Stimulated activated CD4-positive, alpha-beta T cell treated with anti-CD3 and anti-CD28 coated beads, Interleukin-15, amount 100 ng/mL, for 1 hour (primary cell): Measurements from ENCODE around the gene TINCR.

Experiments
- DNase-seq, 2 donors: peaks; one replicate each; pipeline ENCODE4 v3.0.0-alpha.2; 2020; ENCODE audit warnings: low read depth in 1 of 2, low spot score in 1 of 2

Gene TINCR

DNA sequence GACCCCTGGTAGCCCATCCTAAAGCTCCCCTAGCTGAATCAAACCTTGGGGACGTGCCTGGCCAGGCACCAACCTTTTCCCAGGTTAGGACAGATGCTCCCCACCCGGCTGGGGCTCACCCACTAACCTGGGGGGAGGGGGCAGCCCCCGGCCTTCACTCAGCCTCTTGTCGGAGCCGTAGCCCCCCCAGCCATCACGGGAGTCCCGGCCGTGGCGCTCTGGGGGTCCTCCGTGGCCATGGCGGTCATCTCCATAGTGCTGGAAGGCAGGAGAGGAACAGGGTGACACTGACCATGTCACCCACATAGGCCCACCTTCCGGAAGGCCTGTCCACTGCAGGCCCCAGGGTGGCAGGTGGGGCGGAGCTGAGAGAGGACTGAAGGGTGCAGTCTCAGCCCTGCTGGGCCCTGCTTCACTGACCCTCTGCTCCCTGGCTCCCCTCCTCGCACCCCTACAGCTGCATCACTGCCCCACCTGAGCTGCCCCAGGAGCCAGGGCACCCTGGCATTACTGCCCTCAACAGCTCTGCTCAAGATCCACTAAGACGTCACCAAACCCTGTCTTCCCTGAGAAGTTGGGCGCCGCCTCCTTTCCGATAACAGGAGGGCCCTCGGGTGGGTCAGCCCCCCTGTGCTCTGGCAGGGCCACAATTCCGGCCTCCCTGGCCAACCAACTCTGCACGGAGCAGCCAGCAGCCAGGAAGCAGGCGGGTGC is 22.6 kb upstream of the TINCR start:
- no peak for DNase-seq

GRCh38 chr19:5588906-5589676 is 21.3 kb upstream of the TINCR start:
- DNase-seq = no peak

- DNase-seq = no peak
Measured at GRCh38 chr19:5588441-5588840, 20.7 kb upstream of the TINCR start.

DNA sequence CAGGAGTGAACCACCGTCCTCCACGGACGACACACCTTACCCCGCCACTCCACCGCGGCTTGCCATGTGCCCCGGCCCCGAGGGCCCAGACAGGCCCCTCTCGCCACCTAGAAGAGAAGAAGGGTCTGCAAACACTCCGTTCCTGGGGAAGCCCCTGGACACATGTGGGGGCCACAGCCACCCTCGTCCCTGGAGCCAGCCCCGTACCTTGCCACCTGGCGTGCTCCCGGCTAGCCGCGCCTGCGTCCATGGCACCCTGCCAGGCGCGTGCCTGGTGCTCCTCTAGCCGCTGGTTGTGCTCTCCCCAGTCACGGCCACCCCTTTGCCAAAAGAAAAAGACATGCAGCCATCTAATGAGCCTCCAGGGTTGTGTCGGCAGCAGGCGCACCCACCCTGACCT is 19.9 kb upstream of the TINCR start:
- no peak for DNase-seq

- no peak for DNase-seq
Measured at GRCh38 chr19:5587071-5587455, 19.3 kb upstream of the TINCR start.

- DNase-seq = no peak
Measured at GRCh38 chr19:5586300-5587070, 18.7 kb upstream of the TINCR start.

- DNase-seq = peak in 1 of 2 donors; percentile 41
Measured at GRCh38 chr19:5585461-5586299, 17.9 kb upstream of the TINCR start.

DNA sequence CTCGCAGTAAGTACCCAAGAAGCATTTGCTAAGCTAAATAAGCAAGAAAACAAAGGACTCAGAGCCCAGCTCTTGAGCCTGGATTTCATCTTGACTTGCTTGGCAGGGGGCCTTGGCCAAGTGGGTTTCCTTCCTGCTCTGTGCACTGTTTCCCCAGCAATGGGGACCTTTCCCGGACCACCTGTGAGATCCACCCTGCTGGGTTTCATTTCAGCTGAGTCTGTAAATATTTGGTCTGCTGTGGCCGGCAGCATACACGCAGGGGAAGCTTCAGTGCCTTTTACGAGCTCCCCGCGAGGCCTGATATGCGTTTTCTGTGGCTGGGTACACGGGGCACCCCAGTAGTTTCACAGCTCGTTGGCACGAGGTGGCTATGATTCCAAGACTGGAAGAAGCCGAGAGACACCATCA is 12.4 kb upstream of the TINCR start:
- DNase-seq = no peak

DNA sequence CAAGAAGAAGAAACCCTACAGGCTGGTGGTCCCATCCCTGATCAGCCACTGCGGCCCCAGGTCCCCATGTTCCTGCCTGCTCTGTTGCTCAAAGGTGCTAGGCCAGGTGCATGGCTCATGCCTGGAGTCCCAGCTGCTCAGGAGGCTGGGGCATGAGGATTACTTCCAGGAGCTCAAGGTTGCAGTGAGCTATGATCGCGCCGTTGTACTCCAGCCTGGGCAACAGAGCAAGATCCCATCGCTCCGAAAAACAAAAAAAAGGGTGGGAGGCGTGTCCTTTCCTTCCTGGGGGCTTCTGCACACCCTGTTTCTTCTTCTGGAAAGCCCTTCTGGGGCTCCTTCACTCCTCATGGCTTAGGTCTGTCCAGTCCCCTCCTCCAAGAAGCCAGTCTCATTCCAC is 11.9 kb upstream of the TINCR start:
- DNase-seq = no peak

- no peak for DNase-seq
Measured at GRCh38 chr19:5579286-5579685, 11.5 kb upstream of the TINCR start.

DNA sequence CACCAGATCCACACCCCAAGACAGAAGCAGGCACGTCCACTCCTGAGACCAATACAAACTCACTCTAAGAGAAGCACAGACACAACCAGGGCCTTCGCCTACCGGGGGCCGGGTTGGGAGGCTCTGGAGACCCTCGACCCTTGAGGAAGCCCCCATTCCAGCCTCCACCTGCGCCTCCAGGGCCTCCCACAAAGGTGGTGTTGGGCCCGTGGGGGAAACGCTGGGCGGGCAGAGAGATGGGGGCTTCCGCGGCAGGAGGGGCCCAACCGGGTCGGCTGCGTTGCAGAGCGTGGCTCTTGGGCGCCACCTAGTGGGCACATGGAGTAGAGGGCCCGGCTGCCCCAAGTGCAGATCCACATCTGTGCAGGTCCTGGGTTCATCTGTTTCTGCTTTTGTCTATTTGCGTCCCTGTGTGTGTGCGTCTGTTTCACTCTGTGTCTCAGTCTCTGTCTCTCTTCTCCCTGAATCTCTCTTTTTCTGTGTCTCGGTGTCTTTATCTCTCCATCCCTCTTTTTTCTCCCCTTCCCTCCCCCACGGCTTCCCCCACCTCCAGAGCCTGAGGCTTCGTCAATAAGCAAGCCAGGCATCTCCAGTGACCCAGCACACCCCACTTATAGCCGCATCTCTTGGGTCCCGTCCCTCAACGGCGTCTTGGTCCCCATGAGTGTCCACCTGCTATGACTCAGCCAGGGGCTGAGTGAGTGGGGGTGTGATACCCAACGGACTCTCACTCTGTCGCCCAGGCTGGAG is 10.5 kb upstream of the TINCR start:
- peak; percentile 39 to 60 for DNase-seq

DNA sequence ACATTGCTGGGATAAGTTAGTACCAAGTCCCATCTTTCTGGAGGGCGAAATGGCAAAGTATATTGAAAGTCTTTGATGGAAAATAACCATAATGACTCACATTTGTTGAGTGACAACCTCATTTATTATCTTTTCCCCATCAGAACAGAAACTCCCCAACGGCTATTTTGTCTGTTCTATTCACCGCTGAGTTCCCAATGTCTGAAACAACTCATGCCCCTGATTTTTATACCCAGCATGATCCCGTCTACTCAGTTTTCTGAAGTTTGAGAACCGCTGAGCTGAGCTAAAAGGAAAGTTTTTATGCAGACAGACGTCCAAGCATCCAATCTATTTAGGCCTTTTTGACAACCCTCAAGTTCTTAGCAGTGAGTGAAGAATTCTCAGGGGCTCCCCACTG is 7.8 kb upstream of the TINCR start:
- DNase-seq = no peak

DNA sequence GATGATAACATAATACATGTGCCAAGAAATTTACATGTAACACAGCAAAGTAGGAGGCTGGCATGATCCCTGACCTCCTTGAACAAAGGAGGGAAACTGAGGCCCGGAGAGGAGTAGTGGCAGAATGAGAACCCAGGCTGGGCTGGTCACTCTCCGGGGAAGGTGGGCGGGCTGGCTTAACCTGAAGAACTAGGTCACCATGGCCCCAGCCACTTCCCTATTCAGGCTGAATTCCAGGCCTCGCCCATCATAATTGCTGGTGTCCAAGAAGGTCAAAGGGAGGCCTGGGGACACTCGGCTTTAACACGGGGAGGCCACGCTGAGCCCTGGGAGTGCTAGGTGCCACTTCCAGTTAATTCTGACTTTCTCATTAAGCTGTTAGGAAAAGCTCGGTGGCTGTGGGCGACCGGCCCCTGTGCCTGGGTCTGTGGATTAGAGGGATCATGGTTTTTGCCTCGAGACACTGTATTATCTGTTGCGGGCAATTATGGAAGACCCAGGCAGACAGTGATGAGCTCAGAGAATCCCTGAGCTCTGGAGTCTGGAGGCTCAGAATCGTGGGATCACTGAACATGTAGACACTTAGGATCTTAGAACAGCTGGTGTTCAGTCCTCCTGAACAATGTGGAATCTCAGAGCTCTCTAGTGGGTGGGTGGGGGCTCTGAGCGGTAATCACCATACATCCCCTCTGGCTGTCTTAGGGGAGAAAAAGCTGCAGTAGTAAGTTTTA is 5.0 kb upstream of the TINCR start:
- no peak for DNase-seq

DNA sequence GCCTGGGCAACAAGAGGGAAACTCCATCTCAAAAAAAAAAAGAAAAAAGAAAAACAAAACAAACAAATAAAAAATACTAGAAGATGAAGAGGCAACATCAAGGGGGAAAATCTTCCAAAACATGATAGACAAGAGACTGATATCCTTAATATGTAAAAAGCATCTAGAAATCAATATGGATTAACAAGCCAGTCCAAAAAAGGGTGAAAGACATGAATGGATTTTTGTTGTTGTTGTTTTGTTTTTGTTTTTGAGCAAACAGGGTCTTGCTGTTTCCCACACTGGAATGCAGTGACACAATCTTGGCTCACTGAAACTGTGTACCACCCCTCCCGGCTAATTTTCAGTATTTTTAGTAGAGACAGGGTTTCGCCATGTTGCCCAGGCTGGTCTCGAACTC is 4.0 kb upstream of the TINCR start:
- no peak for DNase-seq

GRCh38 chr19:5567970-5568407 is 236 bp upstream of the TINCR start:
- no peak for DNase-seq

DNA sequence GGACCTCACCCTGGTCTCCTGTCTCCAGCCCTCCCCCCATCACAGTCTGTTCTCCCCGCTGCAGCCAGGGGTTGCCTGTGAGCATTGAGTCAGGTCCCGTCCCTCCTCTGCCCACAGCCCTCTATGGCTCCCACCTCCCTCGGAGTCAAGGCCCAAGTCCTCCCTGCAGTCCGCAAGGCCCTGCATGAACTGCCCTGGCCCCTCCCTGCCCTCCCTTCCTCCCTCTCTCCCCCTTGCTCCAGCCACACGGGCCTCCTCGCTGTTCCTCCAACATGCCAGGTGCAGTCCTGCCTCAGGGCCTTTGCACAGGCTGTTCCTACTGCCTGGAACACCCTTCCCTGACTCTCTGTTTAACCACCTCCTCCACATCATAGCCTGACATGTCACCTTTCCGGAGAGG is 2.8 kb downstream of the TINCR start:
- no peak for DNase-seq

- no peak for DNase-seq
Measured at GRCh38 chr19:5563935-5564612, 3.7 kb downstream of the TINCR start.

- DNase-seq = no peak
Measured at GRCh38 chr19:5563008-5563431, 4.7 kb downstream of the TINCR start.

DNA sequence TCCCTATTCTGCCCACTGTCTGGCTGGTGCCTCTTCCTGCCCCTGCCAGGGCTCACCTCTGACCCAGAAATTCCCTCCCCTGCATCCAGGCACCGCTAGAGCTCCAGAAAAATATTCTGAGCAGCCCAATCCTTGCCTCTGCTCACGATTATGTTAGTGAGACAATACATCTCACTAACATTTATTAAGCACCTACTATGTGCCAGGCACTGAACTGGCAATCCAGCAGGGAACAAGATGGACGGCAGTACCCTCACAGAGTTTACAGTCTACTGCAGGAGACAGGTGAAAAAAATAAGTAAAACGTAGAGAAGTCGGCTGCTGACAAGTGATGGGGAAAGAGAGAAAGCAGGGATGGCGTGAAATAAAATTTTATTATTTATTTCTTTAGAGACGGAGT is 5.5 kb downstream of the TINCR start:
- no peak for DNase-seq
